ENCODE measurements around the gene TOP2A. TPM values are rescaled to one million over a fixed set of nuclear protein-coding genes. Genes with fewer than 3 reads are reported as not detected.

Gene TOP2A
- total and polyA plus RNA-seq, 7 donors, result 0.14 to 0.84 (median 0.32) TPM; not detected in 1

DNA sequence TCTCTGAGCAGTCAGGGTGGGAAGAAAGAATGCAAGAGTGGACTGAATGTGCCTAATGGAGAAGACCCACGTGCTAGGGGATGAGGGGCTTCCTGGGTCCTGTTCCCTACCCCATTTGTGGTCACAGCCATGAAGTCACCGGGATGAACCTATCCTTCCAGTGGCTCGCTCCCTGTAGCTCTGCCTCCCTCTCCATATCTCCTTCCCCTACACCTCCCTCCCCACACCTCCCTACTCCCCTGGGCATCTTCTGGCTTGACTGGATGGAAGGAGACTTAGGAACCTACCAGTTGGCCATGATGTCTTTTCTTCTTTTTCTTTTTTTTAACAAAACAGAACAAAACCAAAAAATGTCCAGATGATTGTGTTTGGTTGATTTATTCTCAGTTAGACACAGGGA is 39.7 kb upstream of the TOP2A start:
- DNase-seq (no peak), ATAC-seq (no peak)
- H3K27me3 ChIP-seq (ENCODE audit: insufficient read depth in 3 of 3, low read length in 2 of 3), result peaks cover 0 to 9% (median 0%) of the 10 kb centered on the region in 3 donors
- H3K4me3 ChIP-seq, result no peak overlapping the region
- H3K27ac ChIP-seq, result no peak overlapping the region
- TF ChIP-seq, protein P1, sequence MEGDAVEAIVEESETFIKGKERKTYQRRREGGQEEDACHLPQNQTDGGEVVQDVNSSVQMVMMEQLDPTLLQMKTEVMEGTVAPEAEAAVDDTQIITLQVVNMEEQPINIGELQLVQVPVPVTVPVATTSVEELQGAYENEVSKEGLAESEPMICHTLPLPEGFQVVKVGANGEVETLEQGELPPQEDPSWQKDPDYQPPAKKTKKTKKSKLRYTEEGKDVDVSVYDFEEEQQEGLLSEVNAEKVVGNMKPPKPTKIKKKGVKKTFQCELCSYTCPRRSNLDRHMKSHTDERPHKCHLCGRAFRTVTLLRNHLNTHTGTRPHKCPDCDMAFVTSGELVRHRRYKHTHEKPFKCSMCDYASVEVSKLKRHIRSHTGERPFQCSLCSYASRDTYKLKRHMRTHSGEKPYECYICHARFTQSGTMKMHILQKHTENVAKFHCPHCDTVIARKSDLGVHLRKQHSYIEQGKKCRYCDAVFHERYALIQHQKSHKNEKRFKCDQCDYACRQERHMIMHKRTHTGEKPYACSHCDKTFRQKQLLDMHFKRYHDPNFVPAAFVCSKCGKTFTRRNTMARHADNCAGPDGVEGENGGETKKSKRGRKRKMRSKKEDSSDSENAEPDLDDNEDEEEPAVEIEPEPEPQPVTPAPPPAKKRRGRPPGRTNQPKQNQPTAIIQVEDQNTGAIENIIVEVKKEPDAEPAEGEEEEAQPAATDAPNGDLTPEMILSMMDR (IDR thresholded peaks at IDR 0.05), result no peak
- peaks cover 0 to 39% of the 10 kb centered on the region in 2 donors for H3K36me3 ChIP-seq (ENCODE audit: insufficient read depth in 1 of 2, low read depth in 1 of 2)
- WGBS, 3 donors, result 85 to 89% (median 88%) methylated on average over 3 of the region's 3 CpGs
- intact Hi-C loops (cut with DNase I), result no loop called here
- H3K9me3 ChIP-seq, result no peaks in the 10 kb centered on the region
- no peaks in the 10 kb centered on the region for H3K4me1 ChIP-seq

DNA sequence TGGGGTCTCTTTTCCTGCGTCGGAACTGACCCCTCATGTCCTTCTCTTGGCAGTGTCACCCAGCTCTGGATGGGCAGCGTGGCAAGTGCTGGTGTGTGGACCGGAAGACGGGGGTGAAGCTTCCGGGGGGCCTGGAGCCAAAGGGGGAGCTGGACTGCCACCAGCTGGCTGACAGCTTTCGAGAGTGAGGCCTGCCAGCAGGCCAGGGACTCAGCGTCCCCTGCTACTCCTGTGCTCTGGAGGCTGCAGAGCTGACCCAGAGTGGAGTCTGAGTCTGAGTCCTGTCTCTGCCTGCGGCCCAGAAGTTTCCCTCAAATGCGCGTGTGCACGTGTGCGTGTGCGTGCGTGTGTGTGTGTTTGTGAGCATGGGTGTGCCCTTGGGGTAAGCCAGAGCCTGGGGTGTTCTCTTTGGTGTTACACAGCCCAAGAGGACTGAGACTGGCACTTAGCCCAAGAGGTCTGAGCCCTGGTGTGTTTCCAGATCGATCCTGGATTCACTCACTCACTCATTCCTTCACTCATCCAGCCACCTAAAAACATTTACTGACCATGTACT is 38.8 kb upstream of the TOP2A start:
- Histone ChIP-seq H3K4me1 (peaks cover 7% of the 10 kb centered on the region), H3K4me3 (no peak overlapping the region), H3K36me3 (ENCODE audit: insufficient read depth in 1 of 2, low read depth in 1 of 2) (peaks cover 0 to 39% of the 10 kb centered on the region in 2 donors), H3K27me3 (ENCODE audit: insufficient read depth in 3 of 3, low read length in 2 of 3) (peaks cover 0 to 9% (median 0%) of the 10 kb centered on the region in 3 donors), H3K27ac (no peak overlapping the region), H3K9me3 (no peaks in the 10 kb centered on the region)
- ATAC-seq (no peak), DNase-seq (no peak)
- WGBS, 3 donors, result 38 to 62% (median 43%) methylated on average over 16 of the region's 16 CpGs
- intact Hi-C loops (cut with DNase I), result no loop called here
- TF ChIP-seq, protein P1 (IDR thresholded peaks at IDR 0.05), result no peak

DNA sequence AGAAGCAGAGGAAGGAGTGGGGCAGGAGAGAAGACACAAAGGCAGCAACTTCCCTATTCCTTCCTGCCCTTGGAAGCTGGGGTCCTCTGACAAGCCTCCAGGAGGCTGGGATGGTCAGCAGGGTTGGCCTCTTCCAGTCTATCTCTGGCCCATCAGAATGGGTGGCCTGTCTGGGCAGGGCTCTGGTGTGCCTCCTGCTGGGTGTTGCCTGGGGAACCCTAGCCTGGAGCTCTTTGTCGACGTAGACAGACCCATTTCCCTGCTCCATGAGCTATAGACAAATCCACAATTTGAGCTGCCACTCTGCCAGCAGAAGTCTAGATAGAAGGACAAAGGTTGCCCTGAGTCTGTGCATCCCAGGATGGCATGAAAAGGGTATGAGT is 36.9 kb upstream of the TOP2A start:
- intact Hi-C loops (cut with DNase I), result no loop called here
- no peak overlapping the region for H3K4me3 ChIP-seq
- TF ChIP-seq, protein P1 (IDR thresholded peaks at IDR 0.05), result no peak
- ATAC-seq (no peak), DNase-seq (no peak)
- no peaks in the 10 kb centered on the region for H3K9me3 ChIP-seq
- H3K4me1 ChIP-seq, result peaks cover 17% of the 10 kb centered on the region
- H3K36me3 ChIP-seq (ENCODE audit: insufficient read depth in 1 of 2, low read depth in 1 of 2), result peaks cover 0 to 39% of the 10 kb centered on the region in 2 donors
- WGBS, 3 donors, result 81 to 91% (median 87%) methylated on average over 2 of the region's 2 CpGs
- H3K27me3 ChIP-seq (ENCODE audit: insufficient read depth in 3 of 3, low read length in 2 of 3), result peaks cover 0 to 9% (median 0%) of the 10 kb centered on the region in 3 donors
- H3K27ac ChIP-seq, result no peak overlapping the region

DNA sequence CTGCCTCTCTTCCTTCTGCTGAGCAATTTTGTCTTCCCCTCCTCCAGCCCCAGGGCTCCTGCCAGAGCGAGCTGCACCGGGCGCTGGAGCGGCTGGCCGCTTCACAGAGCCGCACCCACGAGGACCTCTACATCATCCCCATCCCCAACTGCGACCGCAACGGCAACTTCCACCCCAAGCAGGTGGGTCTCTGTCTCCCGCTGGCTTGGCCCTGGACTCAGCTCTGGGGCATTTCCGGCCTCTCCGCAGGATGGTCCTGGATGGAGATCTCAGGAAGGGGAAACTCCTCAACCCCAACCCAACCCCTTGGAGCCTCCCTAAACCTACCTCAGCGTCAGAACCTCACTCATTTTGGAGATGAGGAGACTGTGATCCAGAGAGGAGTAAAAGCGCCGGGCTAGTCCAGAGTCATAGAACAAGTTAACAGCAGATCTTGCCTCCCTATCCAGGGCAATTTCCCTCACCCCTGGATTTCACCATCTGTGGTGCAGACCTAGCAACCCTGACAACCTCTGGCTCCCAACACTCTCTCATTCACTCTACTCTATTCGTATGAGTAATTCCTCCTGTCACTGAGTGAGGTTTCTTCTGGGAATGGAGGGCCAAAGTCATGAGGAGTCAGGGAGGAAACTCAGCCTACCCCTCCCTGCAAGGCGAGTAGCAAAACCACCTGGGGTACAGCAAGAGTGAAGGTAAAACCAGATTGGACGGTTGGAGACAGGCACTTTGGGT is 36.4 kb upstream of the TOP2A start:
- peaks cover 0 to 39% of the 10 kb centered on the region in 2 donors for H3K36me3 ChIP-seq (ENCODE audit: insufficient read depth in 1 of 2, low read depth in 1 of 2)
- TF ChIP-seq, protein P1 (IDR thresholded peaks at IDR 0.05), result no peak
- H3K9me3 ChIP-seq, result no peaks in the 10 kb centered on the region
- DNase-seq, result no peak
- ATAC-seq, result no peak
- intact Hi-C loops (cut with DNase I), result no loop called here
- peaks cover 0 to 9% (median 0%) of the 10 kb centered on the region in 3 donors for H3K27me3 ChIP-seq (ENCODE audit: insufficient read depth in 3 of 3, low read length in 2 of 3)
- H3K4me1 ChIP-seq, result peaks cover 20% of the 10 kb centered on the region
- no peak overlapping the region for H3K4me3 ChIP-seq
- no peak overlapping the region for H3K27ac ChIP-seq
- WGBS, 3 donors, result 83 to 87% (median 84%) methylated on average over 19 of the region's 19 CpGs
